GM21737 (cell line): ENCODE measurements around the gene MRPL36.
"Not testable (repeated sequence)": the region's sequence is repeated elsewhere in the genome, so short reads cannot be mapped to it uniquely, and the experiment has no call there.

Experiments used
- ATAC-seq: cut with Tn5 transposase; IDR thresholded peaks from one replicate; pipeline ENCODE4 v1.9.1; 2021; ENCODE audit warnings: mild to moderate bottlenecking, moderate library complexity; ENCODE audit not compliant: unreplicated experiment

Gene MRPL36

GRCh38 chr5:1832511-1833250 is 33.0 kb upstream of the MRPL36 start:
- no peak for ATAC-seq

GRCh38 chr5:1831677-1832313 is 32.2 kb upstream of the MRPL36 start:
- ATAC-seq = no peak

GRCh38 chr5:1831257-1831656 is 31.6 kb upstream of the MRPL36 start:
- no peak for ATAC-seq

- ATAC-seq = no peak
Measured at GRCh38 chr5:1830571-1831228, 31.1 kb upstream of the MRPL36 start.

GRCh38 chr5:1827886-1828397 is 28.3 kb upstream of the MRPL36 start:
- ATAC-seq = peak; percentile 59

- no peak for ATAC-seq
Measured at GRCh38 chr5:1827025-1827885, 27.6 kb upstream of the MRPL36 start.

GRCh38 chr5:1826235-1826980 is 26.8 kb upstream of the MRPL36 start:
- ATAC-seq = no peak

GRCh38 chr5:1824903-1825841 is 25.5 kb upstream of the MRPL36 start:
- ATAC-seq = no peak

- no peak for ATAC-seq
Measured at GRCh38 chr5:1824109-1824821, 24.6 kb upstream of the MRPL36 start.

- ATAC-seq = no peak
Measured at GRCh38 chr5:1823381-1824034, 23.9 kb upstream of the MRPL36 start.

- no peak for ATAC-seq
Measured at GRCh38 chr5:1821862-1822261, 22.2 kb upstream of the MRPL36 start.

GRCh38 chr5:1820926-1821325 is 21.3 kb upstream of the MRPL36 start:
- no peak for ATAC-seq

- no peak for ATAC-seq
Measured at GRCh38 chr5:1820381-1820780, 20.7 kb upstream of the MRPL36 start.

- ATAC-seq = no peak
Measured at GRCh38 chr5:1819458-1819857, 19.8 kb upstream of the MRPL36 start.

GRCh38 chr5:1818784-1819183 is 19.1 kb upstream of the MRPL36 start:
- ATAC-seq = no peak

- ATAC-seq = no peak
Measured at GRCh38 chr5:1817261-1818043, 17.8 kb upstream of the MRPL36 start.

GRCh38 chr5:1816495-1817089 is 17.0 kb upstream of the MRPL36 start:
- not testable (repeated sequence) for ATAC-seq
